ENCODE data around the gene AGTR1.

Gene AGTR1

DNA sequence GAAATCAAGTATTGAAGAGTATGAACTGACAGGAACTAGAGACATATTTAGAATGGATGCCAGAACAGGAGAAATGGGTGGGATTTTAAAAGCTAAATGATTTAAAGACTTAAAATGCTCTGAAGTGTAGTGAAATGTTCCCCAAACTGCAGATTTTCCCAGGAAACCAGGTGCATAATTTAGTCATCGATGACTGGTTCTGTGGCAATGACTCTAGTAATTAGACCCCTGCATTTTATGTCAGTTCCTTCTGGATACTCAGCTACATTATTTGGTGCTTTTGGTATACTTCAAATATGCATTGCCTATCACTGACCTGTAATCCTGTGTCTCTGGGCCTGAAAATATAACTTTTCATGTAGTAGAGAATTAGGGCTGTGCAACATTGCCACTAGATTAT is 16.8 kb downstream of the AGTR1 start:
- DNase-seq (ENCODE audit: extremely low spot score): no peak
- TF ChIP-seq CTBP1 (IDR thresholded peaks at IDR 0.05; ENCODE audit: borderline replicate concordance) (no peak), FOXA1 (IDR thresholded peaks at IDR 0.05) (no peak), SP1 (IDR thresholded peaks at IDR 0.05) (no peak), SUZ12 (IDR thresholded peaks at IDR 0.05) (no peak), ZNF384 (IDR thresholded peaks at IDR 0.05) (no peak), TARDBP (IDR thresholded peaks at IDR 0.05) (no peak), LEF1 (IDR thresholded peaks at IDR 0.05; ENCODE audit: borderline replicate concordance) (no peak), L3MBTL2 (conservative IDR thresholded peaks at IDR 0.05) (no peak), ARNT (IDR thresholded peaks at IDR 0.05) (no peak), NFRKB (IDR thresholded peaks at IDR 0.05) (no peak), HDGF (IDR thresholded peaks at IDR 0.05; ENCODE audit: borderline replicate concordance) (no peak), ELF4 (IDR thresholded peaks at IDR 0.05) (no peak), FOXM1 (IDR thresholded peaks at IDR 0.05; ENCODE audit: borderline replicate concordance) (no peak)
- TF ChIP-seq, protein P1, sequence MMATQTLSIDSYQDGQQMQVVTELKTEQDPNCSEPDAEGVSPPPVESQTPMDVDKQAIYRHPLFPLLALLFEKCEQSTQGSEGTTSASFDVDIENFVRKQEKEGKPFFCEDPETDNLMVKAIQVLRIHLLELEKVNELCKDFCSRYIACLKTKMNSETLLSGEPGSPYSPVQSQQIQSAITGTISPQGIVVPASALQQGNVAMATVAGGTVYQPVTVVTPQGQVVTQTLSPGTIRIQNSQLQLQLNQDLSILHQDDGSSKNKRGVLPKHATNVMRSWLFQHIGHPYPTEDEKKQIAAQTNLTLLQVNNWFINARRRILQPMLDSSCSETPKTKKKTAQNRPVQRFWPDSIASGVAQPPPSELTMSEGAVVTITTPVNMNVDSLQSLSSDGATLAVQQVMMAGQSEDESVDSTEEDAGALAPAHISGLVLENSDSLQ (IDR thresholded peaks at IDR 0.05): no peak
- CTCF ChIA-PET: no interaction called here
- POLR2A ChIA-PET: no interaction called here

DNA sequence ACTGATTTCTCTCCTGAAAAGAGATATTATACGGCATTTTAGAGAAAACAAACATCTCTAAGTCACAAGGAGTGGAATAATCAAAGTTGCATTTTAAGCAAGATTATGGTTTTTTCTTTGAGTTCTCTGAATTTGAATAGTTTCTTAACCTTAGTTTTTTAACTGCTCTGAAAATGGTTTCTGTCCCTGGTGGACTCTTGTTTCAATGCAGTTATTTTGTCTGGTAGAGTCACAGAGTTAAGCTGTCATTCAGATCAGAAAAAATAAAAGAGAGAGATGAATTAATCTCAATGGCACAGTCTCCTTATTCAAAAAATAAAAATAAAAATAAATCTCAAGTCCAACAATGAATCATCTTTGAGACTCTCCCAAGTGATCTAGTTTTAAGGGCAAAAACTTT is 19.0 kb downstream of the AGTR1 start:
- ChIA-PET CTCF (no interaction called here), POLR2A (no interaction called here)
- TF ChIP-seq, protein P1 (IDR thresholded peaks at IDR 0.05): 0 out of 2 replicates have a peak, but pooled peaks have one; percentile 3
- TF ChIP-seq FOXM1 (IDR thresholded peaks at IDR 0.05; ENCODE audit: borderline replicate concordance): no peak
- TF ChIP-seq LEF1 (IDR thresholded peaks at IDR 0.05; ENCODE audit: borderline replicate concordance): no peak
- no peak for DNase-seq (ENCODE audit: extremely low spot score)

GRCh38 chr3:148717885-148718561 is 20.3 kb downstream of the AGTR1 start:
- TF ChIP-seq TARDBP (IDR thresholded peaks at IDR 0.05) (no peak), SP1 (IDR thresholded peaks at IDR 0.05) (no peak), BHLHE40 (IDR thresholded peaks at IDR 0.05; ENCODE audit: borderline replicate concordance) (no peak), FOXK2 (IDR thresholded peaks at IDR 0.05) (no peak), HDGF (IDR thresholded peaks at IDR 0.05; ENCODE audit: borderline replicate concordance) (no peak), CTBP1 (IDR thresholded peaks at IDR 0.05; ENCODE audit: borderline replicate concordance) (no peak), ZNF384 (IDR thresholded peaks at IDR 0.05) (no peak), LEF1 (IDR thresholded peaks at IDR 0.05; ENCODE audit: borderline replicate concordance) (no peak), ARNT (IDR thresholded peaks at IDR 0.05) (no peak)
- TF ChIP-seq, protein P1 (IDR thresholded peaks at IDR 0.05): no peak
- no peak for DNase-seq (ENCODE audit: extremely low spot score)
- POLR2A ChIA-PET: no interaction called here
- CTCF ChIA-PET: interaction anchor here (0.7 to 1.1 kb wide), 2 partner anchors 337 to 344 kb away, joined by 6 read pairs; no protein-coding TSS in a partner anchor

DNA sequence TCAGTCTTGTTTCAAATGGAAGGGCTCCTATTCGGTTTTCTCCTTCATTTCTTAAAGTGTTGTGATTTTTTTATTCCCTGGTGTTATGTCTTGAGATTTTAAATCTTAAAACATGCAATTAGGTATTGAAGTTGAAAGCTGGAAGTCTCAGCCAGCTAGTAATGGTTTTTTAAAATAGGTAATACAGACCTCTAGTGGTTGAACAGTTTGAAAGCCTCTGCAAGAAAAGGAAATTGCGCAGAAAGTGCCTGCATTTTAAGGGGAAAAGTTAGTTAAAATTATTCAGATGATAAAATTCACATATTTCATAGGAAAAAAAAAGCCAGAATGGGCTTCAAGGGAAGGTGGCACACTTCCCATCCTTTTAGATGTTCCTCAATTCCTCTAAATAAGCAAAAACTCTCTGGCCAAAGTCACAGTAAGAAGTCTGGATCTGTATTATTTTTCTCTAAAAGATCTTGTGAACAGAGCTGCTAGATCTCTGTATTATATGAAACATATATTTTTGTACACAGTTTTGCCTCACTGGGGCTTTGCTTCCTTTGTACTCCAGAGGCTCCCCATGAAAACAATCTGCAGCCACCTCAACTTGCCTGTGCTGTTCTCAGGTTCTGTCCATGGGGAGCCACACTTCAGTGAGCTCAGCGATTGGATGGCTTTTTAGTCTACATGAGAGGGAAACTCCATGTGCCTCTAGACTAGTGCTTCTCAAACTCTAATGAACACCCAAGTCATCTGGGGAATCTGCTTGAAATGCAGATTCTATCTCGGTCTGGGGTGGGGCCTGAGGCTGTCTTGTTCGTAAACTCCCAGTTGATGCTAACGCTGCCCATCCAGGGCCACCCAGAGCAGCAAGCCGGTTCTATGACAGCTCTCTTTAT is 21.5 kb downstream of the AGTR1 start:
- POLR2A ChIA-PET: no interaction called here
- no peak for TF ChIP-seq ARNT (IDR thresholded peaks at IDR 0.05)
- TF ChIP-seq FOXM1 (IDR thresholded peaks at IDR 0.05; ENCODE audit: borderline replicate concordance): no peak
- TF ChIP-seq L3MBTL2 (conservative IDR thresholded peaks at IDR 0.05): no peak
- no peak for TF ChIP-seq ELF4 (IDR thresholded peaks at IDR 0.05)
- TF ChIP-seq FOXK2 (IDR thresholded peaks at IDR 0.05): no peak
- no peak for TF ChIP-seq FOXA1 (IDR thresholded peaks at IDR 0.05)
- no peak for TF ChIP-seq BHLHE40 (IDR thresholded peaks at IDR 0.05; ENCODE audit: borderline replicate concordance)
- TF ChIP-seq SUZ12 (IDR thresholded peaks at IDR 0.05): no peak
- TF ChIP-seq NFRKB (IDR thresholded peaks at IDR 0.05): no peak
- TF ChIP-seq TARDBP (IDR thresholded peaks at IDR 0.05): no peak
- DNase-seq (ENCODE audit: extremely low spot score): no peak
- CTCF ChIA-PET: interaction anchor here (0.7 to 1.4 kb wide), 3 partner anchors 30 to 1250 kb away, joined by 3 to 7 read pairs (median 6); no protein-coding TSS in a partner anchor

DNA sequence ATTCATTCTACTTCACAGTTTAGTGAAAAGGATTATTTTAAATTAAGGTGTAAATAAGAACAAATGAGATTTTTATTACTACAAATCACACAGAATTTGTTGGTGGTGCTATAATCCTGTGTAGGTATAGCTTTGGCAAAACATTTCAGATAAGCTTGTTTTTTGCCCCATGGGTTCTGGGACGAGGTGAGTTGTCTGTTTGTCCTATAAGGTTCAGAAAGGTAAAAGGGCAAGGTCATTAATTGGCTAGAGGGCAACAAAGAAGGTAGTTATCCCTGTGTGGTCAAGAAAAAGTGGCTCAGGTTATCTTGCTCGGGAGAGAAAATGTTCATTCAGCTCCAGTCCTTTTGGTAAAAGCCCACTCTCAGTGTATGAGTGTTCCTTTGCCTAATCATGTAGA is 23.2 kb downstream of the AGTR1 start:
- CTCF ChIA-PET: no interaction called here
- POLR2A ChIA-PET: no interaction called here
- TF ChIP-seq ARNT (IDR thresholded peaks at IDR 0.05): no peak
- no peak for DNase-seq (ENCODE audit: extremely low spot score)

DNA sequence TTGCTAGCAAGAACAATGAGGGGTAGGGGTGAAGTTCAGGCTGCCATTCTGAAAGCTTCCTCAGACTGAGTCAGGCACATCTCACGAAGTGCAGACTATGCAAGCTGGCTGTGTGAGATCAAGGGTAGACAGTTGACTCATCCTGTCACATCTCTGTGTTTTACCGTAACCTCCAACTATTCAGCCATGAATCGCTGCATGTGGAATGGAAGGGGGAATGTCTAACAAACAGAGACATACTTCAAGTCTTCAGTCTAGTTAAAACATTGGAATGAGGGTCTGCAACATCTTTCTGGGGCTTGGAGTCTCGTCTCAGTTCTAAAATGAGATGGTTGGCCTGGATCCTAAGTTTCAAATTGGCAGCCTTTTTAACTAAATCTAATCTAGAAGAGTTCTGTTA is 25.9 kb downstream of the AGTR1 start:
- POLR2A ChIA-PET: no interaction called here
- TF ChIP-seq TARDBP (IDR thresholded peaks at IDR 0.05) (no peak), CTBP1 (IDR thresholded peaks at IDR 0.05; ENCODE audit: borderline replicate concordance) (no peak), FOXK2 (IDR thresholded peaks at IDR 0.05) (no peak), SP1 (IDR thresholded peaks at IDR 0.05) (no peak), ARNT (IDR thresholded peaks at IDR 0.05) (no peak), ZNF384 (IDR thresholded peaks at IDR 0.05) (no peak), NFRKB (IDR thresholded peaks at IDR 0.05) (no peak), FOXA1 (IDR thresholded peaks at IDR 0.05) (no peak), FOXM1 (IDR thresholded peaks at IDR 0.05; ENCODE audit: borderline replicate concordance) (no peak), HDGF (IDR thresholded peaks at IDR 0.05; ENCODE audit: borderline replicate concordance) (no peak)
- no peak for DNase-seq (ENCODE audit: extremely low spot score)
- CTCF ChIA-PET: no interaction called here

Data from HEK293T (cell line).